ENCODE results near the gene TEAD4. TPM values are rescaled to one million over a fixed set of nuclear protein-coding genes. Genes with fewer than 3 reads are reported as not detected.

Gene TEAD4
- total RNA-seq, 1 donor from 2014 or later = 11.6 TPM

- DNase-seq (no peak), ATAC-seq (no peak)
- intact Hi-C loops (cut with micrococcal nuclease) = no loop called here
Observed at GRCh38 chr12:3020399-3020798, 61.2 kb downstream of the TEAD4 start.

GRCh38 chr12:3020850-3021435 is 61.7 kb downstream of the TEAD4 start:
- intact Hi-C loops (cut with micrococcal nuclease) = no loop called here
- DNase-seq = no peak
- no peak for ATAC-seq

- intact Hi-C loops (cut with micrococcal nuclease) = no loop called here
- DNase-seq = no peak
Observed at GRCh38 chr12:3022411-3022810, 63.2 kb downstream of the TEAD4 start.

GRCh38 chr12:3022961-3023360 is 63.8 kb downstream of the TEAD4 start:
- DNase-seq = no peak
- no peak for ATAC-seq
- intact Hi-C loops (cut with micrococcal nuclease) = no loop called here

More at GRCh38 chr12:3022411-3022810, 63.2 kb downstream of the TEAD4 start:
- ATAC-seq = no peak

GRCh38 chr12:3028108-3028507 is 68.9 kb downstream of the TEAD4 start:
- ATAC-seq (no peak), DNase-seq (no peak)
- intact Hi-C loops (cut with micrococcal nuclease) = no loop called here

- intact Hi-C loops (cut with micrococcal nuclease) = no loop called here
- no peak for DNase-seq
- ATAC-seq = no peak
Observed at GRCh38 chr12:3030821-3031429, 71.7 kb downstream of the TEAD4 start.

GRCh38 chr12:3032161-3032560 is 73.0 kb downstream of the TEAD4 start:
- intact Hi-C loops (cut with micrococcal nuclease) = no loop called here
- ATAC-seq (no peak), DNase-seq (no peak)

- DNase-seq (no peak), ATAC-seq (peak; percentile 17)
- intact Hi-C loops (cut with micrococcal nuclease) = no loop called here
Observed at GRCh38 chr12:3032770-3033538, 73.8 kb downstream of the TEAD4 start.

GRCh38 chr12:3033539-3033867 is 74.3 kb downstream of the TEAD4 start:
- intact Hi-C loops (cut with micrococcal nuclease) = no loop called here
- no peak for DNase-seq
- ATAC-seq = no peak

- intact Hi-C loops (cut with micrococcal nuclease) = no loop called here
- peak; percentile 77 for DNase-seq
- peak; percentile 80 for ATAC-seq
Observed at GRCh38 chr12:3034067-3034750, 75.0 kb downstream of the TEAD4 start.

GRCh38 chr12:3035171-3035570 is 76.0 kb downstream of the TEAD4 start:
- ATAC-seq = peak; percentile 9
- intact Hi-C loops (cut with micrococcal nuclease) = no loop called here
- DNase-seq = peak; percentile 60

- DNase-seq (no peak), ATAC-seq (no peak)
- intact Hi-C loops (cut with micrococcal nuclease) = no loop called here
Observed at GRCh38 chr12:3035815-3036702, 76.9 kb downstream of the TEAD4 start.

- DNase-seq (no peak), ATAC-seq (no peak)
- intact Hi-C loops (cut with micrococcal nuclease) = no loop called here
Observed at GRCh38 chr12:3036901-3037600, 77.9 kb downstream of the TEAD4 start.

- ATAC-seq (no peak), DNase-seq (no peak)
- intact Hi-C loops (cut with micrococcal nuclease) = no loop called here
Observed at GRCh38 chr12:3038166-3038565, 79.0 kb downstream of the TEAD4 start.

- no peak for ATAC-seq
- intact Hi-C loops (cut with micrococcal nuclease) = no loop called here
- no peak for DNase-seq
Observed at GRCh38 chr12:3038926-3039510, 79.8 kb downstream of the TEAD4 start.

- intact Hi-C loops (cut with micrococcal nuclease) = no loop called here
- DNase-seq (no peak), ATAC-seq (no peak)
Observed at GRCh38 chr12:3040026-3040656, 80.9 kb downstream of the TEAD4 start.

- intact Hi-C loops (cut with micrococcal nuclease) = no loop called here
Observed at GRCh38 chr12:3040663-3041544, 81.7 kb downstream of the TEAD4 start.

More at GRCh38 chr12:3040663-3041544, 81.7 kb downstream of the TEAD4 start:
- ATAC-seq (no peak), DNase-seq (no peak)
